ENCODE data around the gene MAS1L.
A peak's percentile ranks its signal among the peaks of the same experiment; 100 is the strongest.
"Not testable (repeated sequence)": the region's sequence is repeated elsewhere in the genome, so short reads cannot be mapped to it uniquely, and the experiment has no call there.

MAS1L gene

GRCh38 chr6:29478740-29479139 is 9.0 kb downstream of the MAS1L start:
- DNase-seq, result no peak

- no peak for DNase-seq
These were observed 9.8 kb downstream of the MAS1L start for GRCh38 chr6:29477923-29478450.

DNA sequence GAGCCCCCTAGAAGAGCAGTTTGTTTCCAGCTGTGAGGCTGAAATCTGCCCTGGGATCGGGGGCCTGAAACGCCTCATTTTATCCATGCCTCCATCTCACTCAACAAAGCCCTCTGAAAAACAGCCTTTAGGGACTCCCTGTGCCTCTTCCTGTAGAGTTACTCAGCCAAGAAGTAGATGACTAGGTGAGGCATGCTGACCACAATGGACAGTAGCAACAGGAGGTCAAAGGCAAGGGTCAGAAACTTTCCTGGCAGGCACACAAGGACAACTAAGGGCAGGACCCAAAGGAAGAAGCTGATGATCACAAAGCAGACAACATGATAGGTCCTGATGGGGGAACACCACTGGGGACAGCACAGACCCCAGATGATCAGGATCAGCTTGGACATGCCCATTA is 12.8 kb downstream of the MAS1L start:
- no peak for DNase-seq

- DNase-seq, result no peak
These were observed 21.5 kb downstream of the MAS1L start for GRCh38 chr6:29466241-29466640.

DNA sequence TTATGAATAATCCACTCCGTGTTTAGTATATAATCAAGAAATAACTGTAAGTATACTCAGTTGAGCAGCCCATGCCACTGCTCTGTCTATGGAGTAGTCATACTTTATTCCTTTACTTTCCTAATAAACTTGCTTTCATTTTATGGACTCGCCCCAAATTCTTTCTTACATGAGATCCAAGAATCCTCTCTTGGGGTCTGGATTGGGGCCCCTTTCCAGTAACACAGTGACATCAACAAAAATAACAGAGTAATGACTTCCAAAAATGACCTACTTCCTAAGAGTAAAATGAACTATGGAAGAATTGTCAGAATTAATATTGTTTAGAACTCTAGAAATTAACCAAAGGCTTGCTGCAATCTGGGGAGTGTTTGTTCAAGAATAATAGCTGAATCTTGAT is 22.0 kb downstream of the MAS1L start:
- no peak for DNase-seq

DNA sequence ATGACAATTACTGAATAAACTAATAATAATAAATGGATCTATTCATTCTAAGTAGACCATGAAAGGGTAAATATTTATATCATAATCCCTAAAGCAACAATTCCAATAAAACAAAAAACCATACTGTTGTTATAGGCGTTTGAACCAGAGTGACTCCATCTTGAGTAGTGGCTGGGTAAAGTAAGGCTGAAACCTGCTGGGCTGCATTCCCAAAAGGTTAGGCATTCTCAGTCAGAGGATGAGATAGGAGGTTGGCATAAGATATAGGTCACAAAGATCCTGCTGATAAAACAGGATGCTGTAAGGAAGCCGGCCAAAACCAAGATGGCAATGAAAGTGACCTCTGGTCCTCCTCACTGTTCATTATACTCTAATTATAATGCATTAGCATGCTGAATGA is 22.5 kb downstream of the MAS1L start:
- no peak for DNase-seq

DNA sequence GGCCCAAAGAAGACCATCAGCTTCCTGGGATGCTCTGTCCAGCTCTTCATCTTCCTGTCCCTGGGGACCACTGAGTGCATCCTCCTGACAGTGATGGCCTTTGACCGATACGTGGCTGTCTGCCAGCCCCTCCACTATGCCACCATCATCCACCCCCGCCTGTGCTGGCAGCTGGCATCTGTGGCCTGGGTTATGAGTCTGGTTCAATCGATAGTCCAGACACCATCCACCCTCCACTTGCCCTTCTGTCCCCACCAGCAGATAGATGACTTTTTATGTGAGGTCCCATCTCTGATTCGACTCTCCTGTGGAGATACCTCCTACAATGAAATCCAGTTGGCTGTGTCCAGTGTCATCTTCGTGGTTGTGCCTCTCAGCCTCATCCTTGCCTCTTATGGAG is 25.7 kb downstream of the MAS1L start:
- no peak for DNase-seq

GRCh38 chr6:29461021-29461814 is 26.5 kb downstream of the MAS1L start:
- DNase-seq, result no peak

DNA sequence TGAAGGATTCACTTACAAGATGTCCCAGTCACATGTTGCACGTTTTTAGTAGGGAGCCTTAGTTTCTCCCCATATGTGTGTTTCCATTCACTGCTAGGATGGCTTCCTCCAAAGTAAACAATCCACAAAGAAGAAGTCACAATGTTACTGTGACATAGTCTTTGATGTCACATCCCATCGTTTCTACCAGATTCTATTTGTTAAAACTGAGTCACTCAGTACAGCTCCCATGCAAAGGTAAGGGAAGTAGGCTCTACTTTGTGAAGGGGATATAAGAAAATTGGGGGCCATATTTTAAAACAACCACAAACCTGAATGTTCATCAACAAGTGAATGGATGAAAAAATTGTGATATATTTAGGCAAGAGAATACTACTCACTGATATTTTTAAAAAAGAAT is 30.8 kb downstream of the MAS1L start, which contains the start of the genes OR11A1 and OR2H1:
Gene OR11A1 (minus strand): TSS at position 101 of the 400 bp plus-strand sequence. CDS start 29,430 bp downstream, outside the sequence.
Gene OR2H1 (plus strand): TSS at position 185 of the 400 bp plus-strand sequence. CDS start 4,615 bp downstream, outside the sequence.
- DNase-seq, result no peak

GRCh38 chr6:29451471-29452193 is 36.1 kb downstream of the MAS1L start:
- DNase-seq, result peak; percentile 47

DNA sequence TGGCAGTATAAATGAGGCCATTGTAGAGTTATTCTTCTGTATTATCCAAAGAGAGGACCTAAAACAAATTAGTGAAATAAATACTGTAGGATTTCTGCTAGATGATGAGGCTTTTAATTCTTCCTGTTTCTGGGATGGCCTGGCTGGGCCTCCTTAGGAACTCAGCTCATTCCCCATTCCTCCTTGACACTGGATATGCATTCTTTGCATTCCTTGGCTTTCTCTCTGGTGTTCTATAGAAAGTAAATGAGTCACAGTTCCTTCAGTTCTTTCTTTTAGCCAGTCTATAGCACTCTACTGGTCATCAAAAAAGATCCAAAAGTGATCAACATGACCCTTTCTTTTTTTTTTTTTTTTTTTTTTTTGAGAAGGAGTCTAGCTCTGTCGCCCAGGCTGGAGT is 40.1 kb downstream of the MAS1L start:
- DNase-seq, result peak; percentile 44

GRCh38 chr6:29444031-29444430 is 43.7 kb downstream of the MAS1L start:
- not testable (repeated sequence) for DNase-seq

- no peak for DNase-seq
These were observed 45.0 kb downstream of the MAS1L start for GRCh38 chr6:29442719-29443118.

DNA sequence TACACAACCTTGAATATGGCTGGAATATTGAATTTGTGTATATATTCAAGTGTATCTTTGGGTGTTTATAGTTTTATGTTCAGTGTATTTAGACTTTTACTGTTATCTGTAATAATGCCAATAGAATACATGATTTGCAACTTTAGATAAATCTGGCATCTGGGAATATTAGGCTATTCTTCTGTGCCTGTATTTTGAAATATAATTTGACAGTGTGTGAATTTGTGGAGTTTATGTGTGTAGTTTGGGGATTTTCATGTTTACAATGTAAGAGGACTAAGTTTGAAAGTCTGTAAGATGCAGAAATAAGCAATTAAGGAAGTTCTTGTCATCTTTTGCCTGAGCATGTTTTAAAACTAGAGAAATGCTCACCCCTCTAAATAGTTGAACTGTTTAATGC is 48.8 kb downstream of the MAS1L start, which contains the start of gene OR10C1:
Gene OR10C1 (plus strand): TSS at position 301 of the 400 bp plus-strand sequence. CDS start 710 bp downstream, outside the sequence.
- no peak for DNase-seq

DNA sequence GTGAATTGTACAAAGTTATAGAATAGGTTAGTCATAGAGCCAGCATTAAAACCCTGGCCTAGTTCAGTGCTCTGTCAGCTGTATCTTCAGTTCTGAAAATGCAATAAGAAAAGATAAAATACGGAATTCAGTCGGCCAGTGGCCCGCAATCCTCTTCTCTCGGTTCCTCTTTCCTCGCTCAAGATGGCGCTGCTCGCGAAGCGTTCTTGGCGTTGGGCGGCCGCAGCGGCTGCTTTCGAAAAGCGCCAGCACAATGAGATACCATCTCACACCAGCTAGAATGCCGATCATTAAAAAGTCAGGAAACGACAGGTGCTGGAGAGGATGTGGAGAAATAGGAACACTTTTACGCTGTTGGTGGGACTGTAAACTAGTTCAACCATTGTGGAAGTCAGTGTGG is 51.0 kb downstream of the MAS1L start:
- not testable (repeated sequence) for DNase-seq

All from fibroblast of skin of back (primary cell).